Measurements from ENCODE around the gene RNF222.
A peak's percentile ranks its signal among the peaks of the same experiment; 100 is the strongest.
"Not testable (repeated sequence)": the region's sequence is repeated elsewhere in the genome, so short reads cannot be mapped to it uniquely, and the experiment has no call there.

The RNF222 gene

DNA sequence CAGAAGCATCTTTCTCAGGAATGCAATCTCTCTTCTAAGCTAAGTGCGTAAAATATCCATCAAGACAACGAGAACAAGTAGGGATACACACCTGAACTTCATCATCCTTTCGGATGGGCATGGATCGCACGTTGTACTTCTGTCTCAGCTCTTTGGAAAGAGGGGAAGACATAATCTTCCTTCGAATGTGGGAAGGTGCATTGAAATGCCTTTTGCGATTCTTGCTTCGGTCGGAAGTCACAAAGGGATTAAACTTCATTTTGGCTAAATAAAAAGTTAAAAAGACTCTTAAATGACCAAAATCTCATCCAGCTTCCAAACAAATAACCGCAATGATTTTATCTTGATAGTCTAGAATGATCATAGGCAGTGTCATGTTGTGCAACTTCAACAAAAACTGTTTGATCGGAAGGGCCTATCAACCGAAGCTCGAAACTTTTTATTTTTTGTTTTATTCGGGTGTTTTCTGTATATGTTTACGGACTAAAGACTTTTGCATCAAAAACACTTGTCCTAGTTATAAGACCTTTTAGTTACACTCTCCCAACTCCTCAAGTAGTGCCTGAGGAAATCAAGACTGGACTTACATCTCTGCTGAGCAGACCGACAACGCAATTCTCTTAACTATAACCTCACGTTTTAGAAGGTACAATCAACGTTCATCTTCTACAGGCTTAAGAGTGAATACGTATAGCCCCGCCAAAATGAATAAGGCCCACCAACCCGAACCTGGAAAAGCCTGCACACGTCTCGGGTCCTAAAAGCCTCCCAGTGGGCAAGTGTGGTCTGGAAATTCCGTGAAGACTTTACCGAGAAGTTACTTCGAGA lies 15.4 kb downstream of the RNF222 start:
- TF ChIP-seq ZFX (IDR thresholded peaks at IDR 0.05), result peak; percentile 21; the same call in 1 of the 2 replicates
- TF ChIP-seq, protein P1, sequence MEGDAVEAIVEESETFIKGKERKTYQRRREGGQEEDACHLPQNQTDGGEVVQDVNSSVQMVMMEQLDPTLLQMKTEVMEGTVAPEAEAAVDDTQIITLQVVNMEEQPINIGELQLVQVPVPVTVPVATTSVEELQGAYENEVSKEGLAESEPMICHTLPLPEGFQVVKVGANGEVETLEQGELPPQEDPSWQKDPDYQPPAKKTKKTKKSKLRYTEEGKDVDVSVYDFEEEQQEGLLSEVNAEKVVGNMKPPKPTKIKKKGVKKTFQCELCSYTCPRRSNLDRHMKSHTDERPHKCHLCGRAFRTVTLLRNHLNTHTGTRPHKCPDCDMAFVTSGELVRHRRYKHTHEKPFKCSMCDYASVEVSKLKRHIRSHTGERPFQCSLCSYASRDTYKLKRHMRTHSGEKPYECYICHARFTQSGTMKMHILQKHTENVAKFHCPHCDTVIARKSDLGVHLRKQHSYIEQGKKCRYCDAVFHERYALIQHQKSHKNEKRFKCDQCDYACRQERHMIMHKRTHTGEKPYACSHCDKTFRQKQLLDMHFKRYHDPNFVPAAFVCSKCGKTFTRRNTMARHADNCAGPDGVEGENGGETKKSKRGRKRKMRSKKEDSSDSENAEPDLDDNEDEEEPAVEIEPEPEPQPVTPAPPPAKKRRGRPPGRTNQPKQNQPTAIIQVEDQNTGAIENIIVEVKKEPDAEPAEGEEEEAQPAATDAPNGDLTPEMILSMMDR (conservative IDR thresholded peaks at IDR 0.05), result no peak
- peak overlapping the region; percentile 77 for H3K27ac ChIP-seq

DNA sequence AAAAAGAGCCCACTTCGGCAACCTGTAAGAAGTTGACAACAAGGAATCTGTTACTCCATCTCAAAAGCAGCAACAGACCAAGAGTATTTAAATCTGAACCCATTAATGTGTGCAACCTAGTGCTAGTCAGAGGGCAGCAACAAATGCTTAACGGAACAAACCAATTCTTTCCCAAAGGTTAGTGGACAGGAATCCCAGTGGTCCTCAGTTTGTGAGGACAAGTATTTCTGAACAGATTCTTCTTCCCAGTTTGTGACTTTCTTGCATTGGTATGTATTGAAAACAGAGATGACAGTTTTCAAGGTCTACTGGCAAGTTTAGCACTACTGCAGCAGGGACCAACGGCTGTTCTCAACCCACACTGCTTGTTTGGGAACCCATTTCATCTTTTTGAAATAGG lies 17.6 kb downstream of the RNF222 start:
- H3K27ac ChIP-seq, result no peak overlapping the region
- no peak for TF ChIP-seq ZFX (IDR thresholded peaks at IDR 0.05)
- TF ChIP-seq, protein P1 (conservative IDR thresholded peaks at IDR 0.05), result no peak

DNA sequence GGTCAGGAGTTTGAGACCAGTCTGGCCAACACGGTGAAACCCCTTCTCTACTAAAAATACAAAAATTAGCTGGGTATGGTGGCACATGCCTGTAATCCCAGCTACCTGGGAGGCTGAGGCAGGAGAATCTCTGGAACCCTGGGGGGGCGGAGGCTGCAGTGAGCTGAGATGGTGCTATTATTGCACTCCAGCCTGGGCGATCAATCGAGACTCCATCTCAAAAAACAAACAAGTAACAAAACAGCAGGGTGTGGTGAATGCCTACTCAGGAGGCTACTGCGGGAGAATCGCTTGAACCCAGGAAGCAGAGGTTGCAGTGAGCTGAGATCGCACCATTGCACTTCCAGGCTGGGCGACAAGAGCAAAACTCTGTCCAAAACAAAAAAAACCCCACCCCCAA lies 19.5 kb downstream of the RNF222 start:
- H3K27ac ChIP-seq, result peak overlapping the region; percentile 41

DNA sequence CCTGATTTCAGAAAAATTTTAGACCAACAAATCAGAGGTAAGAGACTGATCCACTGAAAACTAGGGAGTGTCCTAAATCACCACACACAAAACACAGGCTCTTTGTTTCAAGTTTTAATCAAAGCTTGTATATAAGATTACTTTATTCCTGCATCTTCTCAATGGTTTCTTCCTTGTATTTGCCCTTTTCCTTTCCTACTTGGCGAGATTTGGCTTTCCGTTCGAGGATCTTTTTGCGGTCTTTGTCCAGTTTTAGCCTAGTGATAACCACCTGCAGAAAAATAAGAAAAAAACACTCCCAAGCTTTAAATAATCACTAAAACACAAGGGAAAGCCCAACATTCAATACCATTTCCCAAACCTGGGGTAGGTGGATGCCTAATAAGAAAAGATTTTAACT lies 20.2 kb downstream of the RNF222 start:
- TF ChIP-seq ZFX (IDR thresholded peaks at IDR 0.05), result no peak
- TF ChIP-seq, protein P1 (conservative IDR thresholded peaks at IDR 0.05), result no peak
- no peak overlapping the region for H3K27ac ChIP-seq

DNA sequence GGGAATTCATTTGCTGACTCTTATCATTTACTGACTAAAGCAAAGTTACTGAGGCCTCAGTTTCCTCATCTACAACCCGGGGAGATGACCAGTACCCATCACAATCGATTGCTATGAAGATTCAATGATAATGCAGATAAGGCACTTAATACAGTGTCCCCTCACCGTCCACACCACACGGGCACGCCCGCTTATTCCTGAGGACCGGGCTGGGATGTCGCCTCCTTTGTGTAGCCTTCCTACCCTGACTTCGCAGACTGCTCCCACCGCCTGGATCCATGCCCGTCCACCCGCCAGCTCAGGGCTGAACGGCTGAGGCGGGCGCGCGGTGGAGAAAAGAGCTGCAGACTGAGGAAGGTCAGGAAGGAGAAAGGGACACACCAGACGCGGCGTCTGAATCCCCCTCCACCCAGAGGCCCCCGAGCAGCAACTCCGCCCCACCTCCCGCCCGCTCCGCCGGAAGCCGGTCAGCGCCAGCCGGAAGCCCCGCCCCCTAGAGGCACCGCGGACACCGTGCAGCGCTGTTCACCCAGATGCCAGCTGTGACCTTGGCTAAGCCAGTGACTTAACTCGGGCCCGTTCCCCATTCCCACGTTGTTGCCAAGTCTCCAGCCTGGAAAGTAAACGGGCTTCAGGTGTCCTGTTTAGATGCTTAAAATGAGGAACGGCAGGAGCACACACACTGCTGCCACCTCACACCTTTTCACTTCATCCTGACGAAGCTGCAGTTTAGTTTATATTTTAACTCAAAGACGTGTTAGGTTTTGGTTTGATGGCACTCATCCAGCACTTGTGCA lies 21.2 kb downstream of the RNF222 start, which contains the start of gene KRABD2:
TSS of gene KRABD2 (minus strand) at position 434 of the 797 bp plus-strand sequence.
- TF ChIP-seq, protein P1 (conservative IDR thresholded peaks at IDR 0.05), result peak; percentile 71
- no peak for TF ChIP-seq ZFX (IDR thresholded peaks at IDR 0.05)
- H3K27ac ChIP-seq, result peak within 1 kb of the TSS; percentile 94

DNA sequence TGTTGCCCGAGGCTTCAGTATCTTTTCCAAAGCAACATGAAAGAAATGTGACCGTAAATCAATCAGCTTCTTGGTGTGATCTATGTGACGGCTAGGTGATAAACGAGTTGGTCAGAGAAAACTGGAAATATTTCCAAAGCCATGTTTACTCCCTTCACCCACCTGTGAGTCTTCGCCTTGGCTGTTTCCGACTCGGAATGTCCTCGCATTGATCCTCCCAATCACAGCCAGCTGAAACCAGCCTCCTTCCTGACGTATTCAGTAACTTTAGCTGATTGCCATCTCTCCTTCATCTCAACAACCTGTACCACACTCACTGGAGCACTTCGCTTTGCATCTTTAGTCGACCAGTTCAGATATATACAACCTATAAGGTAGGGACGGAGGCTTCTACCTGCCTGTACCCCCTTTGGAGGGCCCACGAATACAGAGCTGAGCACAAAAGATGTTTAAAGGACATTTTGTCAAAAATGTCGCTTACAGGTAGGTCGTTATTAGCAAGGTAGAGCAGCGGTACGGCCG lies 21.8 kb downstream of the RNF222 start:
- TF ChIP-seq, protein P1 (conservative IDR thresholded peaks at IDR 0.05), result no peak
- no peak for TF ChIP-seq ZFX (IDR thresholded peaks at IDR 0.05)
- peak overlapping the region; percentile 94 for H3K27ac ChIP-seq

DNA sequence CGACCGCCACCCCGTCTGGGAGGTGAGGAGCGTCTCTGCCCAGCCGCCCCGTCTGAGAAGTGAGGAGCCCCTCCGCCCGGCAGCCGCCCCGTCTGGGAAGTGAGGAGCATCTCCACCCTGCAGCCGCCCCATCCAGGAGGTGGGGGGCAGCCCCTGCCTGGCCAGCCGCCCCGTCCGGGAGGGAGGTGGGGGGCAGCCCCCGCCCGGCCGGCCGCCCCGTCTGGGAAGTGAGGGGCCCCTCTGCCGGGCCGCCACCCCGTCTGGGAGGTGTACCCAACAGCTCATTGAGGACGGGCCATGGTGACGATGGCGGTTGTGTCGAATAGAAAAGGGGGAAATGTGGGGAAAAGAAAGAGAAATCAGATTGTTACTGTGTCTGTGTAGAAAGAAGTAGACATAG lies 23.8 kb downstream of the RNF222 start:
- H3K27ac ChIP-seq, result not testable (repeated sequence)

DNA sequence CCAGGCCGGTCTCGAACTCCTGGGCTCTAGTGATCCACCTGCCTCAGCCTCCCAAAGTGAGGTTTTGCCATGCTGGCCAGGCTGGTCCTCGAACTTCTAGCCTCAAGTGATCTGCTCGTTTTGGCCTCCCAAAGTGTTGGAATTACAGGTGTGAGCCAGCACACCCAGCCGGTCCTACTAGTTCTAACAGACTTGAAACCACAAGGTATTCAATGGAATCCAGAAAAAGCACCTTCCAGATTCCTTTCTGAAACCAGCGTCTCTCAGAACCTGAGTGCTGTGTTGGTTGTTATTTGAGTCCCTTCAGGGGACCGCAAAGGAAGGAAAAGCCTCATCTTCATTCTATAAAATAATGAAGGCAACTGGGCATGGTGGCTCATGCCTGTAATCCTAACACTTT lies 25.2 kb downstream of the RNF222 start:
- TF ChIP-seq, protein P1 (conservative IDR thresholded peaks at IDR 0.05), result no peak
- TF ChIP-seq ZFX (IDR thresholded peaks at IDR 0.05), result no peak

More for the DNA sequence above, 25.2 kb downstream of the RNF222 start:
- H3K27ac ChIP-seq, result no peak overlapping the region
